Right lobe of liver (tissue), 6 donors: Measurements from ENCODE around the gene SNAPC2. TPM values are rescaled to one million over a fixed set of nuclear protein-coding genes. Genes with fewer than 3 reads are reported as not detected.

Experiments used
- ATAC-seq, 4 donors: fragments of 200-7000 bp; cut with Tn5 transposase; one replicate each; pipeline ENCODE4 v1.9.1; 2020; ENCODE audit warnings: mild to moderate bottlenecking in 4 of 4, moderate library complexity in 4 of 4
- DNase-seq, 3 donors: peaks; one replicate each; pipeline ENCODE4 v3.0.0-alpha.2; 2020
- H3K27ac ChIP-seq, 3 donors: fragments of 200-600 bp; one replicate each; pipeline ENCODE4 v1.8.0; 2022
- H3K27me3 ChIP-seq, 2 donors: fragments of 200-600 bp; one replicate each; pipeline ENCODE4 v1.8.0; 2022
- H3K36me3 ChIP-seq, 4 donors: fragments of 200-600 bp; sonication (generic) in 1 of 4; one replicate each; pipeline versions ENCODE4 v1.5.1 to v1.8.0; 2017 to 2022; ENCODE audit warnings: control low read depth in 1 of 4
- H3K4me1 ChIP-seq, 4 donors: fragments of 200-600 bp; sonication (generic) in 1 of 4; one replicate each; pipeline versions ENCODE4 v1.5.1 to v1.8.0; 2017 to 2022; ENCODE audit warnings: control low read depth in 1 of 4
- H3K4me3 ChIP-seq, 3 donors: fragments of 200-600 bp; one replicate each; pipeline ENCODE4 v1.8.0; 2022
- H3K9me3 ChIP-seq, 4 donors: fragments of 200-600 bp; sonication (generic) in 1 of 4; one replicate each; pipeline versions ENCODE4 v1.5.1 to v1.8.0; 2017 to 2022; ENCODE audit warnings: control low read depth in 1 of 4
- POLR2A ChIP-seq: fragments of 450-650 bp; IDR thresholded peaks from one replicate; pipeline ENCODE4 v1.6.1; 2017; ENCODE audit warnings: antibody characterized with exemption, mild to moderate bottlenecking
- WGBS: methylation state at CpG from one replicate; pipeline ENCODE4 v1.1.6; 2018; ENCODE audit warnings: low coverage, low lambda C conversion rate; ENCODE audit not compliant: insufficient coverage; ENCODE audit errors: missing lambda C conversion rate; 5-methylcytosine and 5-hydroxymethylcytosine counted together
- intact Hi-C, 2 donors: fragments of 100-400 bp; cut with DNase I; formaldehyde crosslinking; loops; one replicate each; pipeline versions ENCODE4 v1.11.2 to v1.14.1; 2022
- total RNA-seq, 6 experiments: library from RNA; depleted of rRNA in 2 of 6; stranded (reverse); fragments of >200 nt in 2 of 6; fragmentation: NEBNext Ultra II Directional in 3 of 6; extraction: Animal tissue kit (Norgen Biotek cat#: 25700) in 3 of 6; gene quantifications; one replicate each; pipeline versions ENCODE4 v1.1.0 to v1.2.4, GENCODE V29; 2016 to 2023
- TF ChIP-seq, protein P1 (sequence below), 4 donors: fragments of 200-600 bp in 3 of 4; fragments of 450-650 bp in 1 of 4; IDR thresholded peaks; one replicate each; pipeline versions ENCODE4 v1.5.1 to v1.8.0; 2016 to 2022; ENCODE audit warnings: antibody characterized with exemption in 4 of 4, mild to moderate bottlenecking in 2 of 4
- donor health status: DM: no; HTN: yes; CAD: no.
- donor health status: DM: no; HTN: no; CAD: no.
- donor health status: DM: no; HTN: no; CAD: no.
- donor health status: DM: no; HTN: yes; CAD: no.
- donor health status: DM: no; HTN: yes; CAD: no.

Gene SNAPC2
- total RNA-seq, 6 experiments from 2014 or later, result 3.5 to 7.8 (median 5.2) TPM

DNA sequence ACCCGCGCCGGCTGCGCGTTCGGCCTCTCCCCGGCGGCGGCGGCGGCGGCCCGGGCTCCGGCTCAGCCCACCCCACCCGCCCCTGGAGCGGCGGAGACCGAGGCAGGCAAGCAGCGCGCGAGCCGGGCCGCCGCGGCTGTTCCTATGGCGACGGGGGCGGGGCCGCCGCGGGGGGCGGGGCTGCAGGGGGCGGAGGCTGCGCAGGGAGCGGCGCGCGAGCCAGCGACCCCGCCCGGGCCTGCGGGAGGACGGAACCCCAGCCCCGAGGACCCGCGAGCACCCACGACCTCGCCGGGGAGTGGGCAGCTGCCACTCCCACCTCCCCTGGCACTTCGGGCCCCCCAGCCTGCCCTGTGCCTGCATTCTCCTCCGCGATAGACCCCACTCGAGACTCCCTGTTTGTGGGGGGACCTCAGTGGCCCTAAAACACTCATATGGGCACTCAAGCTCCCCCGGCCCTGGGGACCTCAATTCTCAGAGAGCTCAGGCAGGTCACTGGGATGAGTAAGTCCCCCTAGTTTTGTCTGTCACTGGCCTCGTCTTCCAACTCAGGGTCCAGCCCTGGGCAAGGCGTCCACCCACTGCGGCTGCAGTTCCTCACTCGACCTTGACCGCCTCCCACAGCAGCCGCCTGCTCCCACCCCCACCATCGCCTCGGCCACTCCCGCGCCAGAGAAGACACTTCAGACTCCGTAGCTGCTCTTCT is 6.0 kb downstream of the SNAPC2 start, which contains the start of gene CTXN1:
TSS of gene CTXN1 (minus strand) at position 115 of the 706 bp plus-strand sequence. CDS start 597 bp downstream, outside the sequence.
- Histone ChIP-seq H3K4me3 (peak within 1 kb of the TSS in 1 of 3 donors; percentile 33), H3K9me3 (no peaks in the 10 kb centered on the region), H3K27ac (no peak within 1 kb of the TSS), H3K27me3 (no peaks in the 10 kb centered on the region), H3K4me1 (peaks cover 0 to 13% (median 6%) of the 10 kb centered on the region in 4 donors), H3K36me3 (peaks cover 0 to 18% (median 4%) of the 10 kb centered on the region in 4 donors)
- TF ChIP-seq, protein P1, sequence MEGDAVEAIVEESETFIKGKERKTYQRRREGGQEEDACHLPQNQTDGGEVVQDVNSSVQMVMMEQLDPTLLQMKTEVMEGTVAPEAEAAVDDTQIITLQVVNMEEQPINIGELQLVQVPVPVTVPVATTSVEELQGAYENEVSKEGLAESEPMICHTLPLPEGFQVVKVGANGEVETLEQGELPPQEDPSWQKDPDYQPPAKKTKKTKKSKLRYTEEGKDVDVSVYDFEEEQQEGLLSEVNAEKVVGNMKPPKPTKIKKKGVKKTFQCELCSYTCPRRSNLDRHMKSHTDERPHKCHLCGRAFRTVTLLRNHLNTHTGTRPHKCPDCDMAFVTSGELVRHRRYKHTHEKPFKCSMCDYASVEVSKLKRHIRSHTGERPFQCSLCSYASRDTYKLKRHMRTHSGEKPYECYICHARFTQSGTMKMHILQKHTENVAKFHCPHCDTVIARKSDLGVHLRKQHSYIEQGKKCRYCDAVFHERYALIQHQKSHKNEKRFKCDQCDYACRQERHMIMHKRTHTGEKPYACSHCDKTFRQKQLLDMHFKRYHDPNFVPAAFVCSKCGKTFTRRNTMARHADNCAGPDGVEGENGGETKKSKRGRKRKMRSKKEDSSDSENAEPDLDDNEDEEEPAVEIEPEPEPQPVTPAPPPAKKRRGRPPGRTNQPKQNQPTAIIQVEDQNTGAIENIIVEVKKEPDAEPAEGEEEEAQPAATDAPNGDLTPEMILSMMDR (IDR thresholded peaks at IDR 0.05), result no peak
- no peak for TF ChIP-seq POLR2A
- DNase-seq, result peak; percentile 73 to 76 (median 73)
- 62% methylated on average over 12 of the region's 65 CpGs for WGBS
- intact Hi-C loops, result no loop called here
- peak; percentile 37 to 65 (median 49) for ATAC-seq

DNA sequence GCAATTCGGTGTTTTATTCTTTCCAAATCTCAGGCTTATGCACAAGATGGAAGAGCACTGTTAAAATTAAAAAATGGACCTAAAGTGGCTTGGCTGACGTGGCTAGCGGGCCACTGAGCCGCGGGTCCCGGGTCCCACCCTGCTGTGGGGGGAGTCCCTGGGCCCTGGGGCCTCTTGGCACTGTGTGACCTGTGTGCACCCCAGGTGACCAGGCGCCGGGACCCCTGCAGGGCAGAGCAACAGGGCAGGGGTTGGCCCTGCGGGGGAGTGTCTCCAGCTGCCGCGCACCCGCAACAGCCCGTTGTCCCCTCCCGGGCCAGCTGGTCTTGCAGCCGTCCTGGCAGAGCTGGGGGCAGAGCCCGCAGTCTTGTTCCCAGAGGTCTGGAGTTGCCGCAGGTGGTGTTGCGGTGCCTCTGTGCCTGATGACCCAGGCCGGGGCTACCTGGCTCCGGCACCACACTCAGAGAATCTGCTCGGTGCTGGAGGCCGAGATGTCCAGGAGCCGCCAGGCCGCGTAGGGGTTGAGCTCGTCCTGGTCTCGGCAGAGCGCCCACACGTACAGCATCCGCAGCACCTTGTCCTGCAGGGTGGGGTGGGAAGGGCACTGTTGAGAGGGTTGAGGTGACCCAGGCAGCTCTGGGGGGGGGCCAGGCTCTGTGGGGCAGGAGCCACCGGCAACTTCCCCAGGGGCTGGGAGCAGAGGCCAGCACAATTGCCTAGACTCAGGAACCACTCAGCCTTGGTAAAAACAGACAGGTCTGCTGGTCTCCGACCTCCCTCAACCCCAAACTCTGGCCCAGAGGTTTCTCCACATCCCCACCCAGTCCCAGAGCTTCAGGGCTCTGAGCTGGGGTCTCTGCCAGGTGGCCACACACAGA is 6.8 kb downstream of the SNAPC2 start:
- DNase-seq (peak; percentile 38 to 59 (median 52)), ATAC-seq (peak in 2 of 4 donors; percentile 1)
- no peak overlapping the region for H3K27ac ChIP-seq
- 68% methylated on average over 4 of the region's 32 CpGs for WGBS
- H3K36me3 ChIP-seq, result peaks cover 0 to 24% (median 9%) of the 10 kb centered on the region in 4 donors
- TF ChIP-seq, protein P1 (IDR thresholded peaks at IDR 0.05), result no peak
- TF ChIP-seq POLR2A, result no peak
- H3K4me3 ChIP-seq, result no peak overlapping the region
- H3K4me1 ChIP-seq, result peaks cover 0 to 6% (median 0%) of the 10 kb centered on the region in 4 donors
- no peaks in the 10 kb centered on the region for H3K9me3 ChIP-seq
- intact Hi-C loops, result no loop called here
- no peaks in the 10 kb centered on the region for H3K27me3 ChIP-seq

DNA sequence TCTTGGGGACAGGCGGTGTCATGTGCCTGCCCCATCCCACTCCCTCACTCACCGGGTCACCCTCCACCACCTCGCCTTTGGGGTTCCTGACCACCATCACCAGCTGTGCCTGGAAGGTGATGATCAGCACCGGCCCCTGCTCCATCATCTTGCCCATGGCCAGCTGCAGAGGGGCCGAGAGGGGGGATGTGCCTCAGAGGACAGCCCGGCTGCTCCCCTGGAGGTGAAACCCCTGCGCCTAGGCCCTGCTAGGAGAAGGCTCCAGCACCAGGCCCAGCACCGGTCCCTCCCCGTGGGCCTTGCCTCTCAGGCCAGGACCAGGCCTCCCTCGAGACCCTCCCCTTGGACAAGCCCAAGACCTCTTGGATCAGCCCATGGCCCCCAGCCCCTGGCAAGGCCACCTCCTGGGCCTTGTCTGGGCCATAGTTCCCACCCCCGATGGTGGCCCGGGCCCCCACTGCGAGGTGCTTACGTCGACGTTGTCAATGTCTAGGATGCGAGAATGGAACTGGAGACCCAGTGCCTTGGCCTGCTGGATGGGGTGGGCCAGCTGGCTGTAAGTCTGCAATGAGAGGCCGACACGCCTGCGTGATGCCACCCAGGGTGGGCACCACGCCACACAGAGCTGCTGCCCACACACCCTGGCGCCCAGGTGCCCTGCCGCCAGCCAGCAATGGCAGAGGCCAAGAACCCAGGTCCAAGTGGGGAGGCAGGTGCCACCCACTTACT is 7.6 kb downstream of the SNAPC2 start:
- DNase-seq, result peak; percentile 29 to 58 (median 50)
- ATAC-seq, result peak in 1 of 4 donors; percentile 2
- peaks cover 0 to 25% (median 16%) of the 10 kb centered on the region in 4 donors for H3K36me3 ChIP-seq
- no peaks in the 10 kb centered on the region for H3K27me3 ChIP-seq
- TF ChIP-seq POLR2A, result no peak
- TF ChIP-seq, protein P1 (IDR thresholded peaks at IDR 0.05), result no peak
- 100% methylated on average over 1 of the region's 23 CpGs for WGBS
- H3K4me1 ChIP-seq, result peaks cover 0 to 6% (median 0%) of the 10 kb centered on the region in 4 donors
- no peak overlapping the region for H3K27ac ChIP-seq
- no peaks in the 10 kb centered on the region for H3K9me3 ChIP-seq
- intact Hi-C loops, result no loop called here
- H3K4me3 ChIP-seq, result no peak overlapping the region

DNA sequence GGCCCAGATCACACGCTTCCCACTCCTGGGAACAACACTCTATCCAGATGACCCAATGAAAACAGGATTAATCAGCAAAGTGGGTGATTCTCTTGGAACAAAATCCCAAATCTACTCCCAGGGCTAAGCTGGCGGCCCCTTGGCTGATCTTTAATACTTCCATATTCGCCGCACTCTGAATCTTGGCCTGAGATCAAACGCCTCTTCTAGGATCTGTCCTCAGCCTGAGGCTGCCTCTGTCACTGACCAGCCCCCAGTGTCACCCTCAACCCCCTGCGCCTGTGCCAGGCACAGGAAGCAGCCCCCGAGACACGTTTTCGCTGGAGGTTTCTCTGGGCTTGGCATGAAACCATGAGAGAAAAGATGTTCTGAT is 8.2 kb downstream of the SNAPC2 start:
- WGBS, result 84% methylated on average over 7 of the region's 9 CpGs
- intact Hi-C loops, result no loop called here
- Histone ChIP-seq H3K4me1 (peaks cover 0 to 6% (median 0%) of the 10 kb centered on the region in 4 donors), H3K27ac (no peak overlapping the region), H3K9me3 (no peaks in the 10 kb centered on the region), H3K27me3 (no peaks in the 10 kb centered on the region), H3K4me3 (no peak overlapping the region), H3K36me3 (peaks cover 0 to 30% (median 20%) of the 10 kb centered on the region in 4 donors)
- ATAC-seq (no peak), DNase-seq (no peak)
- TF ChIP-seq, protein P1 (IDR thresholded peaks at IDR 0.05), result no peak
- no peak for TF ChIP-seq POLR2A
